ENCODE data around the gene FKBP15.

FKBP15 gene

DNA sequence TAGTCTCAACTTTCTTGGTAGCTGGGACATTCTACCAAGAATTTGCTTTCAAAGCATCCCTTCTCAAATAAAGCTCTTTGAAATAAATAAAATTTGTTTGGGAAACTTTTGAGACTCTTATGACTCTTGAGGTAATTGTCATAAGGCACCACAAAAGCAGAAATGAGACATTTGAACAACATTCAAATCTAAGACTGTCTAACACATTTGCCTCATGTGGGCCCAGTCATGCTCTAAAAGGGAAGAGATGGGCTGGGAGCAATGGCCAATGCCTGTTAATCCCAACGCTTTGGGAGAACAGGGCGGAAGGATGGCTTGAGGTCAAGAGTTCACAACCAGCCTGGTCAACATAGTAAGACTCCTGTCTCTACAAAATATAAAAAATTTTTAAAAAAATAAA is 43.8 kb downstream of the FKBP15 start:
- Histone ChIP-seq H3K79me2 (ENCODE audit: insufficient read depth, low read length) (no peaks in the 10 kb centered on the region), H3K27me3 (ENCODE audit: insufficient read depth, low read length, poor library complexity) (no peaks in the 10 kb centered on the region), H4K20me1 (ENCODE audit: insufficient read depth, low read length) (no peaks in the 10 kb centered on the region), H3K9me3 (ENCODE audit: insufficient read depth, low read length, severe bottlenecking) (no peaks in the 10 kb centered on the region), H3K4me3 (ENCODE audit: low read depth in 1 of 2, low read length in 2 of 2) (no peak overlapping the region), H3K9ac (ENCODE audit: low read depth, low read length) (no peak overlapping the region), H3K36me3 (ENCODE audit: insufficient read depth, low read length) (peaks cover 90% of the 10 kb centered on the region), H3K4me2 (ENCODE audit: insufficient read depth, low read length) (no peak overlapping the region), H3K27ac (ENCODE audit: low read length) (no peak overlapping the region), H3K4me1 (ENCODE audit: insufficient read depth, low read length) (no peaks in the 10 kb centered on the region), H2AFZ (ENCODE audit: low read depth, low read length) (no peak overlapping the region)
- ATAC-seq (ENCODE audit: insufficient read depth, low read depth) (no peak), DNase-seq (no peak)
- TF ChIP-seq, protein P1, sequence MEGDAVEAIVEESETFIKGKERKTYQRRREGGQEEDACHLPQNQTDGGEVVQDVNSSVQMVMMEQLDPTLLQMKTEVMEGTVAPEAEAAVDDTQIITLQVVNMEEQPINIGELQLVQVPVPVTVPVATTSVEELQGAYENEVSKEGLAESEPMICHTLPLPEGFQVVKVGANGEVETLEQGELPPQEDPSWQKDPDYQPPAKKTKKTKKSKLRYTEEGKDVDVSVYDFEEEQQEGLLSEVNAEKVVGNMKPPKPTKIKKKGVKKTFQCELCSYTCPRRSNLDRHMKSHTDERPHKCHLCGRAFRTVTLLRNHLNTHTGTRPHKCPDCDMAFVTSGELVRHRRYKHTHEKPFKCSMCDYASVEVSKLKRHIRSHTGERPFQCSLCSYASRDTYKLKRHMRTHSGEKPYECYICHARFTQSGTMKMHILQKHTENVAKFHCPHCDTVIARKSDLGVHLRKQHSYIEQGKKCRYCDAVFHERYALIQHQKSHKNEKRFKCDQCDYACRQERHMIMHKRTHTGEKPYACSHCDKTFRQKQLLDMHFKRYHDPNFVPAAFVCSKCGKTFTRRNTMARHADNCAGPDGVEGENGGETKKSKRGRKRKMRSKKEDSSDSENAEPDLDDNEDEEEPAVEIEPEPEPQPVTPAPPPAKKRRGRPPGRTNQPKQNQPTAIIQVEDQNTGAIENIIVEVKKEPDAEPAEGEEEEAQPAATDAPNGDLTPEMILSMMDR (IDR thresholded peaks at IDR 0.05; ENCODE audit: borderline replicate concordance, extremely low read depth, low read length, poor library complexity, severe bottlenecking), result no peak
- TF ChIP-seq EZH2 (IDR thresholded peaks at IDR 0.05; ENCODE audit: borderline replicate concordance, low read depth, low read length, severe bottlenecking), result no peak

DNA sequence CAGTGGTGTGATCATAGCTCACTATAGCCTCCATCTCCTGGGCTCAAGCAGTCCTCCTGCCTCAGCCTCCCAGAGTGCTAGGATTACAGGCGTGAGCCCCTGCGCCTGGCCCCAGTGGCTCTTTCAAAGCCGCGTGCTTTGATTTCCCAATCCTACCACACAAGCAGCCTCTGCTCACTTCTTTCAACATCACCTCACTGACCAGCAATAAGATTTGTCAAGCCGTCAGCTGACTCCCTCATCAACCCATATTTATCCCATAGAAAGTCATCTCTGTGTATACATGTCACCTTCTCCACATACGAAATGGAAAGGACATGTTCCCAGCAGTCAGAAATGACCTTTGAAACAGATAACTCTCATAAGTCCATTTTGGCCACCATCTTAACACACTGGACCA is 44.3 kb downstream of the FKBP15 start:
- DNase-seq (no peak), ATAC-seq (ENCODE audit: insufficient read depth, low read depth) (no peak)
- no peak overlapping the region for H2AFZ ChIP-seq (ENCODE audit: low read depth, low read length)
- no peaks in the 10 kb centered on the region for H3K27me3 ChIP-seq (ENCODE audit: insufficient read depth, low read length, poor library complexity)
- H3K36me3 ChIP-seq (ENCODE audit: insufficient read depth, low read length), result peaks cover 87% of the 10 kb centered on the region
- no peak overlapping the region for H3K9ac ChIP-seq (ENCODE audit: low read depth, low read length)
- no peaks in the 10 kb centered on the region for H3K4me1 ChIP-seq (ENCODE audit: insufficient read depth, low read length)
- H3K4me3 ChIP-seq (ENCODE audit: low read depth in 1 of 2, low read length in 2 of 2), result no peak overlapping the region
- no peak overlapping the region for H3K27ac ChIP-seq (ENCODE audit: low read length)
- H3K79me2 ChIP-seq (ENCODE audit: insufficient read depth, low read length), result no peaks in the 10 kb centered on the region
- no peaks in the 10 kb centered on the region for H3K9me3 ChIP-seq (ENCODE audit: insufficient read depth, low read length, severe bottlenecking)
- no peaks in the 10 kb centered on the region for H4K20me1 ChIP-seq (ENCODE audit: insufficient read depth, low read length)
- TF ChIP-seq, protein P1 (IDR thresholded peaks at IDR 0.05; ENCODE audit: borderline replicate concordance, extremely low read depth, low read length, poor library complexity, severe bottlenecking), result no peak
- TF ChIP-seq EZH2 (IDR thresholded peaks at IDR 0.05; ENCODE audit: borderline replicate concordance, low read depth, low read length, severe bottlenecking), result no peak
- H3K4me2 ChIP-seq (ENCODE audit: insufficient read depth, low read length), result no peak overlapping the region

DNA sequence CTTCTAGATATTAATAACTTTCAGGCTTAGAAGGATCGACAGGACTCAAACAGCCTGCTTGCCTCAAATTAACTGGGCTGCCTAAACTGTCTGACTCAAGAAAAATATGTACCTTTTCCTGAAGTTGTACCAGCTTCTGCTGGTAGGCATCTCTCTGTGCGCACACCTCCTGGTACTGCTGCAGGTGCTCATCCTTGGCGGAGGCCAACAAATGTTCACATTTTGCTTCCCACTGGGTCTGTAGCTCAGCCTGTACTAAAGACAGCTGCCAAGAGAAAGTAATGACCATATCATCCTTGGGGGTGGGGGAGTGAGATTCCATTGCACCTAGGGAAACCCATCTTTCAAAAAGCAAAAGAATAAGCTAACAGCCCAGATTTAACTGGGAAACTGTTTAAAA is 47.7 kb downstream of the FKBP15 start:
- no peak for ATAC-seq (ENCODE audit: insufficient read depth, low read depth)
- Histone ChIP-seq H3K4me2 (ENCODE audit: insufficient read depth, low read length) (no peak overlapping the region), H3K27me3 (ENCODE audit: insufficient read depth, low read length, poor library complexity) (no peaks in the 10 kb centered on the region), H3K4me1 (ENCODE audit: insufficient read depth, low read length) (no peaks in the 10 kb centered on the region), H3K9me3 (ENCODE audit: insufficient read depth, low read length, severe bottlenecking) (no peaks in the 10 kb centered on the region), H3K4me3 (ENCODE audit: low read depth in 1 of 2, low read length in 2 of 2) (no peak overlapping the region), H4K20me1 (ENCODE audit: insufficient read depth, low read length) (no peaks in the 10 kb centered on the region), H2AFZ (ENCODE audit: low read depth, low read length) (no peak overlapping the region), H3K36me3 (ENCODE audit: insufficient read depth, low read length) (peaks cover 86% of the 10 kb centered on the region), H3K79me2 (ENCODE audit: insufficient read depth, low read length) (no peaks in the 10 kb centered on the region), H3K9ac (ENCODE audit: low read depth, low read length) (no peak overlapping the region), H3K27ac (ENCODE audit: low read length) (no peak overlapping the region)
- TF ChIP-seq EZH2 (IDR thresholded peaks at IDR 0.05; ENCODE audit: borderline replicate concordance, low read depth, low read length, severe bottlenecking), result no peak
- TF ChIP-seq, protein P1 (IDR thresholded peaks at IDR 0.05; ENCODE audit: borderline replicate concordance, extremely low read depth, low read length, poor library complexity, severe bottlenecking), result no peak
- DNase-seq, result no peak

DNA sequence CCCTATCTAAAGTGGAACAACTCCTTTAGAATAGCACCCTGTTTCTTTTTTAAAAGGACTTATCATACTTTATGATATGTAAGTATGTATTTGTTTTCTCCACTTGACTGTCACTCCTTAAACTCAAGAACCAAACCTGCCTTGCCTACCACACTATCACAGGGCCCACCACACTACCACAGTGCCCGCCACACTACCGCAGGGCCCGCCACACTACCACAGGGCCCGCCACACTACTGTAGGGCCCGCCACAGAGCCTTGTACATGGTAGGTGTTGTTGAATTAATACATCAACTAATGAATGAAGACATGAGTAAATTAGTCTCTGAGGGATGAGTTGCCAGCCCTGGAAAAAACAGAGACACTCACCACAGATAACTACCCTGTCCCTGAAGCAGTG is 52.3 kb downstream of the FKBP15 start:
- no peak for TF ChIP-seq EZH2 (IDR thresholded peaks at IDR 0.05; ENCODE audit: borderline replicate concordance, low read depth, low read length, severe bottlenecking)
- TF ChIP-seq, protein P1 (IDR thresholded peaks at IDR 0.05; ENCODE audit: borderline replicate concordance, extremely low read depth, low read length, poor library complexity, severe bottlenecking), result no peak
- Histone ChIP-seq H3K9me3 (ENCODE audit: insufficient read depth, low read length, severe bottlenecking) (no peaks in the 10 kb centered on the region), H4K20me1 (ENCODE audit: insufficient read depth, low read length) (no peaks in the 10 kb centered on the region), H3K79me2 (ENCODE audit: insufficient read depth, low read length) (no peaks in the 10 kb centered on the region), H3K4me2 (ENCODE audit: insufficient read depth, low read length) (no peak overlapping the region), H3K36me3 (ENCODE audit: insufficient read depth, low read length) (peaks cover 90% of the 10 kb centered on the region), H3K4me3 (ENCODE audit: low read depth in 1 of 2, low read length in 2 of 2) (no peak overlapping the region), H2AFZ (ENCODE audit: low read depth, low read length) (no peak overlapping the region), H3K9ac (ENCODE audit: low read depth, low read length) (no peak overlapping the region), H3K27ac (ENCODE audit: low read length) (no peak overlapping the region), H3K4me1 (ENCODE audit: insufficient read depth, low read length) (no peaks in the 10 kb centered on the region), H3K27me3 (ENCODE audit: insufficient read depth, low read length, poor library complexity) (no peaks in the 10 kb centered on the region)
- DNase-seq (no peak), ATAC-seq (ENCODE audit: insufficient read depth, low read depth) (no peak)

Data from DND-41 (cell line).